HepG2 (cell line): ENCODE data around the gene FN1. TPM values are rescaled to one million over a fixed set of nuclear protein-coding genes. Genes with fewer than 3 reads are reported as not detected.

ENCODE experiments used
- ATAD3A ChIP-seq: sonication (generic); formaldehyde crosslinking; IDR thresholded peaks from 2 replicates; pipeline ENCODE4 v1.4.0; 2020; ENCODE audit warnings: missing genetic modification reagents
- BORCS8-MEF2B ChIP-seq: sonication (generic); formaldehyde crosslinking; IDR thresholded peaks from 2 replicates; pipeline ENCODE4 v1.8.0; 2022; ENCODE audit warnings: mild to moderate bottlenecking, missing genetic modification reagents
- ELF1 ChIP-seq: sonication (generic); formaldehyde crosslinking; IDR thresholded peaks from 2 replicates; pipeline ENCODE4 v1.4.0; 2020; ENCODE audit warnings: missing genetic modification reagents
- FOXP1 ChIP-seq, 2 experiments: fragments of 450-650 bp in 1 of 2; IDR thresholded peaks; 2 replicates each; pipeline ENCODE4 v1.6.1; 2017 to 2018; ENCODE audit warnings: antibody characterized with exemption in 1 of 2
- GABPA ChIP-seq, 2 experiments: IDR thresholded peaks; 2 replicates each; pipeline ENCODE4 v1.6.1; 2011 to 2016; ENCODE audit warnings: low read depth in 2 of 2, low read length in 1 of 2, missing biosample characterization in 1 of 2, missing genetic modification characterization in 1 of 2
- HES4 ChIP-seq: sonication (generic); formaldehyde crosslinking; IDR thresholded peaks from 2 replicates; pipeline ENCODE4 v1.9.0; 2021; ENCODE audit warnings: mild to moderate bottlenecking, missing genetic modification reagents, borderline replicate concordance
- HIVEP1 ChIP-seq: sonication (generic); formaldehyde crosslinking; IDR thresholded peaks from 2 replicates; pipeline ENCODE4 v1.4.0; 2020; ENCODE audit warnings: mild to moderate bottlenecking, missing genetic modification reagents
- MBD4 ChIP-seq: IDR thresholded peaks from 2 replicates; pipeline ENCODE4 v1.6.1; 2012; ENCODE audit warnings: low read length, inconsistent platforms, borderline replicate concordance
- SCMH1 ChIP-seq: sonication (generic); formaldehyde crosslinking; IDR thresholded peaks from 2 replicates; pipeline ENCODE4 v1.9.0; 2021; ENCODE audit warnings: missing genetic modification reagents, mild to moderate bottlenecking, borderline replicate concordance
- SMAD1 ChIP-seq: sonication (generic); formaldehyde crosslinking; IDR thresholded peaks from 2 replicates; pipeline ENCODE4 v1.4.0; 2020; ENCODE audit warnings: missing genetic modification reagents, low read depth, mild to moderate bottlenecking, borderline replicate concordance
- TMF1 ChIP-seq: sonication (generic); formaldehyde crosslinking; IDR thresholded peaks from 2 replicates; pipeline ENCODE4 v1.8.1; 2022; ENCODE audit warnings: low read depth, missing genetic modification reagents
- ZC3H4 ChIP-seq: sonication (generic); formaldehyde crosslinking; IDR thresholded peaks from 2 replicates; pipeline ENCODE4 v1.4.0; 2020; ENCODE audit warnings: missing genetic modification reagents, borderline replicate concordance
- ZFP82 ChIP-seq: sonication (generic); formaldehyde crosslinking; IDR thresholded peaks from 2 replicates; pipeline ENCODE4 v1.5.1; 2020; ENCODE audit warnings: mild to moderate bottlenecking, missing genetic modification reagents, borderline replicate concordance
- ZFX ChIP-seq: sonication (generic); formaldehyde crosslinking; IDR thresholded peaks from 2 replicates; pipeline ENCODE4 v1.4.0; 2020; ENCODE audit warnings: mild to moderate bottlenecking, low read depth, missing genetic modification reagents, moderate library complexity
- ZNF616 ChIP-seq: sonication (generic); formaldehyde crosslinking; IDR thresholded peaks from 2 replicates; pipeline ENCODE4 v1.5.0; 2020; ENCODE audit warnings: low read depth, mild to moderate bottlenecking, missing genetic modification reagents
- ZNF720 ChIP-seq: sonication (generic); formaldehyde crosslinking; IDR thresholded peaks from 2 replicates; pipeline ENCODE4 v1.4.0; 2020; ENCODE audit warnings: missing genetic modification reagents
- ZSCAN20 ChIP-seq: sonication (generic); formaldehyde crosslinking; IDR thresholded peaks from 2 replicates; pipeline ENCODE4 v1.4.0; 2020; ENCODE audit warnings: missing genetic modification reagents, mild to moderate bottlenecking, borderline replicate concordance
- polyA plus RNA-seq, 8 experiments: library from polyadenylated mRNA; depleted of rRNA in 3 of 8; stranded (reverse) in 7 of 8; unstranded in 1 of 8; fragments of >200 nt; fragmentation: Illumina TruSeq in 4 of 8; extraction: Trizol in 4 of 8; gene quantifications; 2 replicates each; pipeline versions ENCODE4 v1.2.1 to v1.2.3, GENCODE V29; 2011 to 2016; ENCODE audit warnings: low read depth in 4 of 8, missing spikeins in 1 of 8, mixed read lengths in 1 of 8; ENCODE audit not compliant: insufficient read depth in 1 of 8
- total RNA-seq, 5 experiments: library from RNA; depleted of rRNA; stranded (reverse); fragments of >200 nt; fragmentation: Illumina TruSeq; extraction: Trizol; gene quantifications; 2 replicates each; pipeline ENCODE4 v1.2.3, GENCODE V29; 2016; ENCODE audit warnings: low read depth in 1 of 5
- TF ChIP-seq, protein P1 (sequence below): sonication (generic); formaldehyde crosslinking; IDR thresholded peaks from 2 replicates; pipeline ENCODE4 v1.9.0; 2022; ENCODE audit warnings: missing genetic modification reagents, mild to moderate bottlenecking, borderline replicate concordance
- TF ChIP-seq, protein P2 (sequence below): IDR thresholded peaks from 2 replicates; pipeline ENCODE4 v1.6.1; 2016; ENCODE audit warnings: missing genetic modification reagents, missing compliant biosample characterization
- TF ChIP-seq, protein P3 (sequence below): sonication (generic); formaldehyde crosslinking; IDR thresholded peaks from 2 replicates; pipeline ENCODE4 v1.5.1; 2020; ENCODE audit warnings: missing genetic modification reagents, mild to moderate bottlenecking, borderline replicate concordance
- TF ChIP-seq, protein P4 (sequence below): sonication (generic); formaldehyde crosslinking; IDR thresholded peaks from 2 replicates; pipeline ENCODE4 v1.5.1; 2020; ENCODE audit warnings: mild to moderate bottlenecking, missing genetic modification reagents

Gene FN1
- total and polyA plus RNA-seq, 2 of the 13 experiments (the other 11 are each of a cell fraction or from before 2014, with no cell fraction given) = 1,847 to 6,471 TPM

DNA sequence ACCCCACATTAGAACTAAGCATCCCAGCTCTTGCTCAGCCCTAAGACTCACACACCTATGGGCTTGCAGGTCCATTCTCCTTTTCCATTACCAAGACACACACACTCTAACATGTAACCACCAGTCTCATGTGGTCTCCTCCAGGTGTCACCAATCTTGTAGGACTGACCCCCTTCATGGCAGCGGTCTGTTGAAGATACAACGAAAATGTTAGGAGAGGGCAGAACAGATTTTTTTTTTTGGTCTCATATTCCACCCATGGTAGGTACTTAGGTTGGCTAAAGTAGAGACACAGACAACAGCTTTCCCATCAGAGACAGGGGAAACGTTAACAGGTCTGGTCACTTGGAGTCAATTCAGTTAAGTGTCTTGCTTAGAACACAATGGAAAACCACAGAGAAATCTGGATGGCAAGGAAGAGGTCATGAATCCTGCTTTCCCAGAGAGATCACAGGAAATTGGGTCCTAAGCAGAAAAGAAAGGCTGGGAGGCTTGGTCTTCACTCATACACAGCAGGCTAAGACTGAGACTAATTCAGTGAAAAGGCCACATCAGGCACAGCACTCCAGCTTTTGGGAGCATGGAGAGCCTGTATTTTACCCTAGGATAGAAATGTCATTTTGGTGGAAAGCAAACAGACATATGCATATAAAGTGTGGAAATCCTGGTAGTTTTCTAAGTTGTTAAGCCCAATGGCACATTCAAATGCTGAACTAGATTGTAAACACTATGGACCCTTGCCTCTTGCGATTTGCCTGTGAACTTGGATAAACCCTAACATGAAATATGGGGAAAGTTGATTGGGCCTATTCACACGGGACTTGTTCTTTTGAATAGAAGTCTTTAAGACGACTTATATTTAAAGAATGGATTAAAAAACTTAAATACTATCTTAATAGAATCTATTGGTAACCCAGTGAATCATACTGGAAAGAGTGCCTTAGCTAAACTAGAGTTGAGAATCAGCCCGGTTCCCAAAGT, 3.8 kb downstream of the FN1 start (continued):
- TF ChIP-seq, protein P1, sequence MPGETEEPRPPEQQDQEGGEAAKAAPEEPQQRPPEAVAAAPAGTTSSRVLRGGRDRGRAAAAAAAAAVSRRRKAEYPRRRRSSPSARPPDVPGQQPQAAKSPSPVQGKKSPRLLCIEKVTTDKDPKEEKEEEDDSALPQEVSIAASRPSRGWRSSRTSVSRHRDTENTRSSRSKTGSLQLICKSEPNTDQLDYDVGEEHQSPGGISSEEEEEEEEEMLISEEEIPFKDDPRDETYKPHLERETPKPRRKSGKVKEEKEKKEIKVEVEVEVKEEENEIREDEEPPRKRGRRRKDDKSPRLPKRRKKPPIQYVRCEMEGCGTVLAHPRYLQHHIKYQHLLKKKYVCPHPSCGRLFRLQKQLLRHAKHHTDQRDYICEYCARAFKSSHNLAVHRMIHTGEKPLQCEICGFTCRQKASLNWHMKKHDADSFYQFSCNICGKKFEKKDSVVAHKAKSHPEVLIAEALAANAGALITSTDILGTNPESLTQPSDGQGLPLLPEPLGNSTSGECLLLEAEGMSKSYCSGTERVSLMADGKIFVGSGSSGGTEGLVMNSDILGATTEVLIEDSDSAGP (CRISPR knock-in tag) = 0 out of 2 replicates have a peak, but pooled peaks have one; percentile 43
- TF ChIP-seq BORCS8-MEF2B (CRISPR knock-in tag) (peak; percentile 27; the same call in 1 of the 2 replicates), ZNF720 (CRISPR knock-in tag) (no peak), FOXP1 (IDR thresholded peaks at IDR 0.05) (no peak), FOXP1 (CRISPR knock-in tag; IDR thresholded peaks at IDR 0.05) (no peak), SMAD1 (CRISPR knock-in tag) (no peak), ZC3H4 (CRISPR knock-in tag) (no peak; the same call in 1 of the 2 replicates), SCMH1 (CRISPR knock-in tag) (no peak), ZSCAN20 (CRISPR knock-in tag) (no peak), GABPA (IDR thresholded peaks at IDR 0.05; ENCODE audit: low read depth, low read length) (no peak), GABPA (CRISPR knock-in tag; IDR thresholded peaks at IDR 0.05; ENCODE audit: low read depth) (0 out of 2 replicates have a peak, but pooled peaks have one; percentile 11), HIVEP1 (CRISPR knock-in tag) (no peak), MBD4 (no peak), ZNF616 (CRISPR knock-in tag) (no peak), ELF1 (CRISPR knock-in tag) (no peak), TMF1 (0 out of 2 replicates have a peak, but pooled peaks have one; percentile 25), ZFX (no peak), ATAD3A (CRISPR knock-in tag) (no peak), HES4 (CRISPR knock-in tag) (no peak), ZFP82 (CRISPR knock-in tag) (0 out of 2 replicates have a peak, but pooled peaks have one; percentile 54)
- TF ChIP-seq, protein P2, sequence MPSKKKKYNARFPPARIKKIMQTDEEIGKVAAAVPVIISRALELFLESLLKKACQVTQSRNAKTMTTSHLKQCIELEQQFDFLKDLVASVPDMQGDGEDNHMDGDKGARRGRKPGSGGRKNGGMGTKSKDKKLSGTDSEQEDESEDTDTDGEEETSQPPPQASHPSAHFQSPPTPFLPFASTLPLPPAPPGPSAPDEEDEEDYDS (CRISPR knock-in tag) = 0 out of 2 replicates have a peak, but pooled peaks have one; percentile 11
- TF ChIP-seq, protein P3, sequence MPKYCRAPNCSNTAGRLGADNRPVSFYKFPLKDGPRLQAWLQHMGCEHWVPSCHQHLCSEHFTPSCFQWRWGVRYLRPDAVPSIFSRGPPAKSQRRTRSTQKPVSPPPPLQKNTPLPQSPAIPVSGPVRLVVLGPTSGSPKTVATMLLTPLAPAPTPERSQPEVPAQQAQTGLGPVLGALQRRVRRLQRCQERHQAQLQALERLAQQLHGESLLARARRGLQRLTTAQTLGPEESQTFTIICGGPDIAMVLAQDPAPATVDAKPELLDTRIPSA (CRISPR knock-in tag) = no peak
- TF ChIP-seq, protein P4, sequence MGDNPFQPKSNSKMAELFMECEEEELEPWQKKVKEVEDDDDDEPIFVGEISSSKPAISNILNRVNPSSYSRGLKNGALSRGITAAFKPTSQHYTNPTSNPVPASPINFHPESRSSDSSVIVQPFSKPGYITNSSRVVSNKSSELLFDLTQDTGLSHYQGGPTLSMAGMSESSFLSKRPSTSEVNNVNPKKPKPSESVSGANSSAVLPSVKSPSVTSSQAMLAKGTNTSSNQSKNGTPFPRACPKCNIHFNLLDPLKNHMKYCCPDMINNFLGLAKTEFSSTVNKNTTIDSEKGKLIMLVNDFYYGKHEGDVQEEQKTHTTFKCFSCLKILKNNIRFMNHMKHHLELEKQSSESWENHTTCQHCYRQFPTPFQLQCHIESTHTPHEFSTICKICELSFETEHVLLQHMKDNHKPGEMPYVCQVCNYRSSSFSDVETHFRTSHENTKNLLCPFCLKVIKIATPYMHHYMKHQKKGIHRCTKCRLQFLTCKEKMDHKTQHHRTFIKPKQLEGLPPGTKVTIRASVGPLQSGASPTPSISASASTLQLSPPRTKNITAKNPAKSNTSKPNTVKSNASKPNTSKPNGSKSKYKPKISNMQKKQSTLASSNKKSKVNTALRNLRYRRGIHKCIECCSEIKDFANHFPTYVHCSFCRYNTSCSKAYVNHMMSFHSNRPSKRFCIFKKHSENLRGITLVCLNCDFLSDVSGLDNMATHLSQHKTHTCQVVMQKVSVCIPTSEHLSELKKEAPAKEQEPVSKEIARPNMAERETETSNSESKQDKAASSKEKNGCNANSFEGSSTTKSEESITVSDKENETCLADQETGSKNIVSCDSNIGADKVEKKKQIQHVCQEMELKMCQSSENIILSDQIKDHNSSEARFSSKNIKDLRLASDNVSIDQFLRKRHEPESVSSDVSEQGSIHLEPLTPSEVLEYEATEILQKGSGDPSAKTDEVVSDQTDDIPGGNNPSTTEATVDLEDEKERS (CRISPR knock-in tag) = no peak
